ENCODE data around the gene EDEM1. TPM values are rescaled to one million over a fixed set of nuclear protein-coding genes. Genes with fewer than 3 reads are reported as not detected.

Gene EDEM1
- 9.2 and 17.4 TPM in 2 replicates for total RNA-seq (ENCODE audit: low replicate concordance)

DNA sequence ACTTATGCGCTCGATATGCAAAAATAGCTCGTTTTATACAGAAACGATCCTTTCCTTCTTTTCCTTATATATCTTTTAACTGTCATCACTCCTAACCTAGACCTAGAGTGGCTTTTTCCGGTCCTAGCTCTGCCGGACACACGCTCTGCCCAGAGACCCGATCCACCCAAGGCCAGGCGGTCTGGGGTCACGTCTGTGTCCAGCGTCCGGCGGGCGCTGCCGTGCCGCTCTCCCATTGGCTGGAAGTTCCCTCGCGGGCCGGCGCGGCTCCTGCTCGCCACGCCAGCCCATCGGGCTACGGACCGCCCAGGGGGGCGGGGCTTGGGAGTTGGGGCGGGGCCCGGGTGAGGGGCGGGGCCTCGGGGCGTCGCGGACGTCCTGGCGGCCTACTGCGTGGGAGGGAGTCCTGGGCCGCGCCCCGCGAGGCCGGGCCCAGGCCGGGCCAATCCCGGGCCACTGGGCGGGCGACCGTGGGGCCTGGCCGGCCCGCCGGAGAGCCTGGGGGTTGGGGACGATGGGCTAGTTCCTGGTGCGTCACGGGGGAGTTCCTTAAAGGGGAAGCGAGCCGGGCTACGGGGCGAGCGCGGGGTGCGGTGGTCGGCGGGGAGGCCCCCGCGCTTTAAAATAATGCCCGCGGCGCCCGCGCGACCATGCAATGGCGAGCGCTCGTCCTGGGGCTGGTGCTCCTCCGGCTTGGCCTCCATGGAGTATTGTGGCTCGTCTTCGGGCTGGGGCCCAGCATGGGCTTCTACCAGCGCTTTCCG is at the start of gene EDEM1:
EDEM1 (plus strand) TSS at position 552 of the 764 bp plus-strand sequence; CDS start at position 651, 99 bp downstream.

Other genes with a start within 250 kb of the EDEM1 start
- gene BHLHE40, start 208.3 kb upstream of the EDEM1 start, total RNA-seq (ENCODE audit: low replicate concordance): 8.7 and 51.5 TPM in 2 replicates
- 46.4 and 73.0 TPM in 2 replicates for gene ARL8B, start 65.4 kb upstream of the EDEM1 start, total RNA-seq (ENCODE audit: low replicate concordance)